PC-3 (cell line): Measurements from ENCODE around the gene TM4SF4.

Experiments
- CTCF ChIP-seq: fragments of 300-600 bp; sonication (generic); conservative IDR thresholded peaks from 2 replicates; pipeline ENCODE4 v1.5.1; 2017; ENCODE audit warnings: antibody characterized with exemption, low read depth, mild to moderate bottlenecking, low read length
- EZH2 ChIP-seq: fragments of 300-600 bp; sonication (generic); IDR thresholded peaks from one replicate; pipeline ENCODE4 v1.6.1; 2017; ENCODE audit warnings: antibody characterized with exemption, mild to moderate bottlenecking, low read length; ENCODE audit not compliant: unreplicated experiment
- EZH2phosphoT487 ChIP-seq: fragments of 300-600 bp; sonication (generic); IDR thresholded peaks from 2 replicates; pipeline ENCODE4 v1.6.1; 2018; ENCODE audit warnings: mild to moderate bottlenecking, antibody characterized with exemption, low read length, borderline replicate concordance

- TF ChIP-seq CTCF = no peak
- no peak for TF ChIP-seq EZH2phosphoT487
- no peak for TF ChIP-seq EZH2
Measured at GRCh38 chr3:149470381-149470780, 4.1 kb upstream of the TM4SF4 start.
